Activated gamma-delta T cell treated with anti-CD3 and anti-CD28 coated beads, Interleukin-2, amount 50 U/mL, for 16 hours (primary cell): ENCODE measurements around the gene PCDHGC3.

Experiments used
- DNase-seq: peaks from one replicate; pipeline ENCODE4 v3.0.0-alpha.2; 2020; ENCODE audit warnings: low read depth

PCDHGC3 gene

DNA sequence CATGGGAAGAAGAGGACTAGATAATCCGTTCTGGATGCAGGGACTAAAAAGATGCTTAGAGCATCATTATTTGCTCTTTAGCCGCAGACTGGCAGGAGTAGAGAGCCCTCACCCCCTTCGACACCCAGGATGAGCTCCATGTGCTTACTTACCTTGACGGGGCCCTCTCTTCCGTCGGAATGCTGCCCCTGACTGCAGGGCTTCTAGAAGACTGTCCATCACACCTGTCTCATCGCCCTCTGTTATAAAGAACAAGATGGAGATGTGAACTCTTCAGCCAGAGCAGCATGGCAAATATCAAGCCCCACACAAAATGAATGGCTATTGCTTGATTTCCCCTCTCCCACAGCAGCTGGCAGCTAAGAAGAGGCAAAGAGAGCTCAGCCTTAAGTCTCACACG, 48.2 kb downstream of the PCDHGC3 start:
- no peak for DNase-seq

DNA sequence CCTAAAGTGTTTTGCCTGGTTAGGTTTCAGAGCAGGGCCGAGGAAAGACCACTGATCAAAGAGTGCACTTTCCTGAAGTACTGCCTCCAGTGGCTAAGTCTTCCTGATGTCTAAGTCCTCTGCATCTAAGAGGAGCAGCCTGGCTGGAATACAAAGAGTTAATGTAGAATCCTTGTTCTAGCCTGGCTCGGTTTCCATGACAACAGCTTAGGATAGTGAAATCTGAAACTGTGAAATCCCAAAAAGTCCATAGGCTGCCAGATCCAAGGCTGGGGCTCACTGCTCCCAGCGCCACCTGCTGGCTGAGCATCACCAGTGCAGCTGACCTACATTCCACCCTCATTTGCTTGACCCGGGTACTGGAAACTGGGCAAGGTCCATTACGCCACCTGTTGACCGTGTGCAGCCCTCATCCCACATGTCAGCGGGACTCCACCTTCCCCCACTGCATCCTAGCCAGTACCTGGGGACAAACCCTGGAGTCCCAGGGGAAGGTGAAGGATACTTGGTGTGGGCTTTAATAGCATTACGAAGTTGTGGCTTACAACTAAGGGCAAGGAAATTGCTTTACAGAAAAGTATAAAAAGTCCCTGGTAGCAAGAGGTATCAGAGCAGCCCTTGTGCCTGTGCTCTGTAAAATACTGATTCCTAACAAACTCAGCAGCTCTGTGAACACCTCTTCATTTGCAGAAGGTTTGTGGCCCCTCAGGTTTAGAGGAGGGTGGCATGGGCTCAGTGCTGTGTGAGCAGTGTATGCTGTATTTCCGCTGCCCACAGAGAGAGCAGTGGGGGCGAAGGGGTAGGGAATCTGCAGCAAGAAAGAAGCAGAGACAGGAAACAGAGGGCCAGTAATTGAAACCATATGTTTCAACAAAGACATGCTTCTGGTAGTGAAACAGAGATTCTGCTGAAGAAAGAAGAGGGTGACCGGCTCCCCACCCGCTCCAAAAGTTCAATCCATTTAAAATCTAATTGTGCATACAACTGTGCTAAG, 49.1 kb downstream of the PCDHGC3 start:
- DNase-seq, result peak; percentile 23

DNA sequence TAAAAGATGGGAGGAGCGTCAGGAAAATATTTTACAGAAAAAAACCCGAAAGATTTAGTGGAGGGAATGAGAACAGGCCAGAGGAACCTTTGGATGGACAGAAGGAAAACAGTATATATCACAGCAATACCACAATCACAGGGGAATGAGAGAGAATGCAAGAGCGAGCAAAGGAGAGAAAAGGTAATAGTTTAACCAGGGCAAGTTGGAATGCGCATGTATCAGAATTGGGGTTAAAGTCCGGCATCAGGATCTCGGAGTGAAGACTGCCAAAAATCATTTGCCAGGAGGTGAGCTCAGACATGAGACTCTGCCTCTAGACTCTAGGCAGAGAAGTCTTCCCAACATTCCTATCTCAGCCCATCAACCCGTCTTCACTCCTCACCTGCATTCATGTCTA, 49.9 kb downstream of the PCDHGC3 start:
- DNase-seq, result no peak

GRCh38 chr5:141527426-141527825, 51.7 kb downstream of the PCDHGC3 start:
- DNase-seq, result no peak
